ENCODE data around the gene MYOC. TPM values are rescaled to one million over a fixed set of nuclear protein-coding genes. Genes with fewer than 3 reads are reported as not detected.

The MYOC gene
- total RNA-seq, 3 donors from 2014 or later, result 0.75 to 3.8 (median 0.75) TPM

DNA sequence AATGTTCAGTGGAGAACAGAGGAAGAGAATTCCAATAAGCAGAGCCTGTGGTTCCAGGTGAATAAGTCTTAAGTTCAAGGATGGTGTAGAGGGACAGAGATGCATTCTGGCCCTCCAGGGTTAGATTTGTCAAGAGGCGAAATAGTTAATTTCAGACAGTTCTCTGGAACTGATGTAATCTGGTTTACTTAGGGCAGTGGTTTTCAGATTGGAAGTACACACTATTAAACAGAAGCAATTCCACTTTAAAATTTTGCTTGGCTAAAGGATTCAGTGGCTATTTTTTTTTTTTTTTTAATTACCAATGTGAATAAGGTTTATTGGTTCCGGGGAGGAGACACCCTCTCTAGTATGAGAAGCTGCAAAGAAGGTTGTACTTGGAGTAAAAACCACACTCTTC lies 55.8 kb downstream of the MYOC start:
- TF ChIP-seq, protein P1, sequence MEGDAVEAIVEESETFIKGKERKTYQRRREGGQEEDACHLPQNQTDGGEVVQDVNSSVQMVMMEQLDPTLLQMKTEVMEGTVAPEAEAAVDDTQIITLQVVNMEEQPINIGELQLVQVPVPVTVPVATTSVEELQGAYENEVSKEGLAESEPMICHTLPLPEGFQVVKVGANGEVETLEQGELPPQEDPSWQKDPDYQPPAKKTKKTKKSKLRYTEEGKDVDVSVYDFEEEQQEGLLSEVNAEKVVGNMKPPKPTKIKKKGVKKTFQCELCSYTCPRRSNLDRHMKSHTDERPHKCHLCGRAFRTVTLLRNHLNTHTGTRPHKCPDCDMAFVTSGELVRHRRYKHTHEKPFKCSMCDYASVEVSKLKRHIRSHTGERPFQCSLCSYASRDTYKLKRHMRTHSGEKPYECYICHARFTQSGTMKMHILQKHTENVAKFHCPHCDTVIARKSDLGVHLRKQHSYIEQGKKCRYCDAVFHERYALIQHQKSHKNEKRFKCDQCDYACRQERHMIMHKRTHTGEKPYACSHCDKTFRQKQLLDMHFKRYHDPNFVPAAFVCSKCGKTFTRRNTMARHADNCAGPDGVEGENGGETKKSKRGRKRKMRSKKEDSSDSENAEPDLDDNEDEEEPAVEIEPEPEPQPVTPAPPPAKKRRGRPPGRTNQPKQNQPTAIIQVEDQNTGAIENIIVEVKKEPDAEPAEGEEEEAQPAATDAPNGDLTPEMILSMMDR (IDR thresholded peaks at IDR 0.05), result no peak
- Histone ChIP-seq H3K4me1 (ENCODE audit: low read depth) (no peaks in the 10 kb centered on the region), H3K36me3 (ENCODE audit: low read depth) (no peaks in the 10 kb centered on the region), H3K4me3 (no peak overlapping the region), H3K9me3 (no peaks in the 10 kb centered on the region)
- DNase-seq, result no peak
- intact Hi-C loops (cut with DNase I, micrococcal nuclease), result no loop called here
- ATAC-seq, result no peak

DNA sequence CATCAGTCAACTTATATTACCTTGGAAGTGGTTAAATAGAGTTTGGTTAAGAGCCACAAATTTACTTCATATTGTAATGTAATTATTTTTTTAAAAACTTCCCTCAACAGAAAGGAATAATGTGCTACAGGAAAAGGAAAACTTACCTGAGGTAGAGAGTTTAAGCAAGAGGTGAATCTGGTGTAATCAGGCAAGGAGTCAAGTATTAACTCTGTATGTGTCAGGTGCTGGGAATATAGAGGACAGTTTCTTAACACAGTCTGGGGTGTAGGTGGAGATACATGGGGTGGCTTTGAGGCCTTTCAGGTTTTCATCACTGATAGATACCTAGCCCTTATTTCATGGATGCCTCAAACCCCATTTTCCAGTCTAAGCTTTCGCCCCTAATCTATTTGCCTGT lies 56.4 kb downstream of the MYOC start:
- TF ChIP-seq, protein P1 (IDR thresholded peaks at IDR 0.05), result no peak
- H3K36me3 ChIP-seq (ENCODE audit: low read depth), result no peaks in the 10 kb centered on the region
- intact Hi-C loops (cut with DNase I, micrococcal nuclease), result no loop called here
- H3K4me3 ChIP-seq, result no peak overlapping the region
- ATAC-seq (no peak), DNase-seq (no peak)
- no peaks in the 10 kb centered on the region for H3K4me1 ChIP-seq (ENCODE audit: low read depth)
- H3K9me3 ChIP-seq, result no peaks in the 10 kb centered on the region

DNA sequence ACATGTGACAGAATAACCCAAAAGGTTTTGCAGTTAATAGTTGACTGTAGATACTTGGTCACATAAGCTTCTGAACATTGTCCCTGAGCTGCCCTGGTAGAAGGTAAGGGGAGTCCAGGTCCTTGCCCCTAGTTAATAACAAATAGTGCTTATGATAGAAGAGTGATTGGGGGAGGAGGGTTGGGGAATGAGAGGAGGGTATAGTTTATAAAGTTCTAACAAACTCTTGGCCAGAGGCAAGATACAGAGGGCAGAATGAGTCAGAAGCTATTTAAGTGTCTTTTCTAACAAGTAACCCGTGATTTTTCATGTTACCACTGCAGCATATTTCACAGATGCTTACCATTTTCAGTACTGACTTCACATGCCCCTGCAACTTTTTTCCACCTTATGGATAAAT lies 57.2 kb downstream of the MYOC start:
- Histone ChIP-seq H3K4me3 (no peak overlapping the region), H3K9me3 (no peaks in the 10 kb centered on the region), H3K4me1 (ENCODE audit: low read depth) (no peaks in the 10 kb centered on the region), H3K36me3 (ENCODE audit: low read depth) (no peaks in the 10 kb centered on the region)
- TF ChIP-seq, protein P1 (IDR thresholded peaks at IDR 0.05), result no peak
- intact Hi-C loops (cut with DNase I, micrococcal nuclease), result no loop called here
- ATAC-seq (no peak), DNase-seq (no peak)

DNA sequence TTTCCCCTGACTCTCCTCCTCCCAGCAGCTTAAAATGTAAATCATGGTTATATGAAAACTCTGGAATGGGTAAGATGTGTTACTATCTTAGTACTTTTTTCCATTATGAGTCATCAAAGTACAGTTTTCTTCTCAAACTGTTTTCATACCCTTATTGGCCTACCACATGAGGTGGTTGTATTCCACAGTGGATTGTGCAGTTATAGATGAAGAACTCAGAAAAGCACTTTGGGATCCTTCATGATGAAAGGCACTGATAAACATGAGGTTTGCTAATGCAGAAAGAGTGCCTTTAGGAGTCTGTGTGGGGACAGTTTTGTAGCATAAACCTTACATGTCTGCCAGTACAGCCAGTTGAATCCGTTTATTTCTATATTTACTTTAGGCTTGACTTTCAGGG lies 62.5 kb downstream of the MYOC start:
- TF ChIP-seq, protein P1 (IDR thresholded peaks at IDR 0.05), result no peak
- no peak overlapping the region for H3K4me3 ChIP-seq
- ATAC-seq, result no peak
- H3K9me3 ChIP-seq, result no peaks in the 10 kb centered on the region
- peaks cover 23% of the 10 kb centered on the region for H3K36me3 ChIP-seq (ENCODE audit: low read depth)
- intact Hi-C loops (cut with DNase I, micrococcal nuclease), result no loop called here
- no peaks in the 10 kb centered on the region for H3K4me1 ChIP-seq (ENCODE audit: low read depth)
- no peak for DNase-seq

DNA sequence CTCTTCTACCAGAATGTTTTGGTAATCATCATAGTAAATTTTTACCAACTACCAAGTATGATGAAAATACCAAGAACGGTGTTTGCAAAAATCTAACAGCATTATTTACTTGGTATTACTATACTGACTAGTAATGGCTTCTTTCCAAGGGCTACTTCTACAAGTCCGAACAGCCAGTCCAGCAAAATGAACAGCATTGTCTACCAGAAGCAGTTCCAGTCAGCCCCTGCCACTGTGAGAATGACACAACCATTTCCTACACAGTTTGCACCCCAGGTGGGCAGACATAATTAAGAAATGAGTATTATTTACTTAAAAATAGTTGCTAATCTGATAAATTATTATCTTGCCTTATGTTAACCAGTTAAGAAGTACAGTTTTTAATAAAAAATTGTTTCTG lies 64.3 kb downstream of the MYOC start:
- no peaks in the 10 kb centered on the region for H3K4me1 ChIP-seq (ENCODE audit: low read depth)
- H3K9me3 ChIP-seq, result no peaks in the 10 kb centered on the region
- intact Hi-C loops (cut with DNase I, micrococcal nuclease), result loop anchor here (10.0 kb wide), 2 partner anchors 63 to 73 kb away; no protein-coding TSS in a partner anchor
- peaks cover 23% of the 10 kb centered on the region for H3K36me3 ChIP-seq (ENCODE audit: low read depth)
- no peak for ATAC-seq
- no peak for DNase-seq
- TF ChIP-seq, protein P1 (IDR thresholded peaks at IDR 0.05), result no peak
- H3K4me3 ChIP-seq, result no peak overlapping the region

DNA sequence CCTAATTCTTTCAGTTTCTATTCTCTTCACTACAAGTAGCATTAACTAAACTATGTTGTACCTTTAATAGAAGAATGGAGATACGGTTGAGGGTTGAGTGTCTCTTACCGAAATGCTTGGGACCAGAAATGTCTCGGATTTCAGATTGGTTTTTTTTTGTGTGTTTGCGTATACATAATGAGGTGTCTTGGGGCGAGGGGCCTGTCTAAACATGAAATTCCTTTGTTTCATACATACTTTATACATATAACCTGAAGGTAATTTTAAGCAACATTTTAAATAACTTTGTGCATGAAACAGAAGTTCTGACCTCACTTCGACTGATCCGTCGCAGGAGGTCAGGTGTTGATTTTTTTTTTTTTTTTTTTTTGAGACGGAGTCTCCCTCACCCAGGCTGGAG lies 66.8 kb downstream of the MYOC start:
- Histone ChIP-seq H3K4me1 (ENCODE audit: low read depth) (no peaks in the 10 kb centered on the region), H3K36me3 (ENCODE audit: low read depth) (peaks cover 23% of the 10 kb centered on the region)
- intact Hi-C loops (cut with DNase I, micrococcal nuclease), result loop anchor here (10.0 kb wide), 2 partner anchors 61 to 71 kb away; no protein-coding TSS in a partner anchor

More for the DNA sequence above, 66.8 kb downstream of the MYOC start:
- TF ChIP-seq, protein P1 (IDR thresholded peaks at IDR 0.05), result no peak
- Histone ChIP-seq H3K4me3 (no peak overlapping the region), H3K9me3 (no peaks in the 10 kb centered on the region)
- no peak for DNase-seq
- no peak for ATAC-seq

Data from mucosa of descending colon (tissue), 3 donors.